C4-2B (cell line): ENCODE measurements around the gene NIPAL3.
"Not testable (repeated sequence)": the region's sequence is repeated elsewhere in the genome, so short reads cannot be mapped to it uniquely, and the experiment has no call there.

Experiments used
- H3K27ac ChIP-seq: fragments of 450-650 bp; 2 replicates; pipeline ENCODE4 v1.5.1; 2017
- CTCF ChIP-seq: fragments of 450-650 bp; conservative IDR thresholded peaks from 2 replicates; pipeline ENCODE4 v1.5.1; 2017; ENCODE audit warnings: mild to moderate bottlenecking
- ZFX ChIP-seq: fragments of 450-650 bp; IDR thresholded peaks from 2 replicates; pipeline ENCODE4 v1.6.1; 2017

Gene NIPAL3

GRCh38 chr1:24504560-24504959, 89.0 kb downstream of the NIPAL3 start:
- H3K27ac ChIP-seq, result peak overlapping the region; percentile 88; the same call in 1 of the 2 replicates
- TF ChIP-seq ZFX, result no peak
- no peak for TF ChIP-seq CTCF

- TF ChIP-seq ZFX, result no peak
- TF ChIP-seq CTCF, result no peak
- no peak overlapping the region for H3K27ac ChIP-seq
Observed at GRCh38 chr1:24505816-24506215, 90.2 kb downstream of the NIPAL3 start.

- TF ChIP-seq ZFX (no peak), CTCF (no peak)
- H3K27ac ChIP-seq, result no peak overlapping the region
Observed at GRCh38 chr1:24506691-24507381, 91.2 kb downstream of the NIPAL3 start.

- H3K27ac ChIP-seq, result peak overlapping the region; percentile 25; the same call in 1 of the 2 replicates
- TF ChIP-seq ZFX, result no peak
- no peak for TF ChIP-seq CTCF
Observed at GRCh38 chr1:24507405-24507804, 91.8 kb downstream of the NIPAL3 start.

- no peak for TF ChIP-seq CTCF
- TF ChIP-seq ZFX, result no peak
- no peak overlapping the region for H3K27ac ChIP-seq
Observed at GRCh38 chr1:24508911-24509310, 93.3 kb downstream of the NIPAL3 start.

- TF ChIP-seq CTCF (no peak), ZFX (no peak)
- no peak overlapping the region for H3K27ac ChIP-seq
Observed at GRCh38 chr1:24513706-24514105, 98.1 kb downstream of the NIPAL3 start.

- H3K27ac ChIP-seq, result no peak overlapping the region
- no peak for TF ChIP-seq CTCF
Observed at GRCh38 chr1:24514946-24515345, 99.3 kb downstream of the NIPAL3 start.

GRCh38 chr1:24515671-24516209, 100.1 kb downstream of the NIPAL3 start:
- H3K27ac ChIP-seq, result not testable (repeated sequence)
